ENCODE data around the gene GNLY. TPM values are rescaled to one million over a fixed set of nuclear protein-coding genes. Genes with fewer than 3 reads are reported as not detected.

Gene GNLY
- polyA plus RNA-seq, 1 of the 3 experiments (the other 2 are of a cell fraction), result not detected

DNA sequence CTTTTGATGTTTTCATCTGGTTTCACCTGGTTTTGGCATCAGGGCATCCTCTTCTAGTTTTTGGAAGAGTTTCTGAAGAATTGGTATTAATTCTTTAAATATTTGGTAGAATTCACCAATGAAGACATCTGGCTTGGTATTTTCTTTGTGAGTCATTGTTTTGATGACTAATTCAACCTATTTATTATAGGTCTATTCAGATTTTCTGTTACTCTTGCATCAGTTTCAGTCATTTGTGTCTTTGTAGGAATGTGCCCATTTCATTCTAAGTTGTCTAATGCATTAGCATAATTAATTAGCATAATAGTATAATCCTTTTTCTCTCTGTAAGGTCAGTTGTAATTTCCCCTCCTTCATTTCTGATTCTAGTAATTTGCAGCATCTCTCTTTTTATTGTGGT lies 8.0 kb downstream of the GNLY start (continued):
- TF ChIP-seq, protein P1, sequence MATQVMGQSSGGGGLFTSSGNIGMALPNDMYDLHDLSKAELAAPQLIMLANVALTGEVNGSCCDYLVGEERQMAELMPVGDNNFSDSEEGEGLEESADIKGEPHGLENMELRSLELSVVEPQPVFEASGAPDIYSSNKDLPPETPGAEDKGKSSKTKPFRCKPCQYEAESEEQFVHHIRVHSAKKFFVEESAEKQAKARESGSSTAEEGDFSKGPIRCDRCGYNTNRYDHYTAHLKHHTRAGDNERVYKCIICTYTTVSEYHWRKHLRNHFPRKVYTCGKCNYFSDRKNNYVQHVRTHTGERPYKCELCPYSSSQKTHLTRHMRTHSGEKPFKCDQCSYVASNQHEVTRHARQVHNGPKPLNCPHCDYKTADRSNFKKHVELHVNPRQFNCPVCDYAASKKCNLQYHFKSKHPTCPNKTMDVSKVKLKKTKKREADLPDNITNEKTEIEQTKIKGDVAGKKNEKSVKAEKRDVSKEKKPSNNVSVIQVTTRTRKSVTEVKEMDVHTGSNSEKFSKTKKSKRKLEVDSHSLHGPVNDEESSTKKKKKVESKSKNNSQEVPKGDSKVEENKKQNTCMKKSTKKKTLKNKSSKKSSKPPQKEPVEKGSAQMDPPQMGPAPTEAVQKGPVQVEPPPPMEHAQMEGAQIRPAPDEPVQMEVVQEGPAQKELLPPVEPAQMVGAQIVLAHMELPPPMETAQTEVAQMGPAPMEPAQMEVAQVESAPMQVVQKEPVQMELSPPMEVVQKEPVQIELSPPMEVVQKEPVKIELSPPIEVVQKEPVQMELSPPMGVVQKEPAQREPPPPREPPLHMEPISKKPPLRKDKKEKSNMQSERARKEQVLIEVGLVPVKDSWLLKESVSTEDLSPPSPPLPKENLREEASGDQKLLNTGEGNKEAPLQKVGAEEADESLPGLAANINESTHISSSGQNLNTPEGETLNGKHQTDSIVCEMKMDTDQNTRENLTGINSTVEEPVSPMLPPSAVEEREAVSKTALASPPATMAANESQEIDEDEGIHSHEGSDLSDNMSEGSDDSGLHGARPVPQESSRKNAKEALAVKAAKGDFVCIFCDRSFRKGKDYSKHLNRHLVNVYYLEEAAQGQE (IDR thresholded peaks at IDR 0.05; ENCODE audit: low read depth, low read length), result no peak
- TF ChIP-seq JUND (IDR thresholded peaks at IDR 0.05), result peak; percentile 92
- no peak for TF ChIP-seq RFX5 (IDR thresholded peaks at IDR 0.05; ENCODE audit: low read length)
- peak in 1 of 2 experiments; percentile 57; a peak in 1 of 4 replicates for TF ChIP-seq EP300 (IDR thresholded peaks at IDR 0.05; ENCODE audit: borderline replicate concordance in 1 of 2, low read depth in 1 of 2, low read length in 1 of 2)
- TF ChIP-seq, protein P2, sequence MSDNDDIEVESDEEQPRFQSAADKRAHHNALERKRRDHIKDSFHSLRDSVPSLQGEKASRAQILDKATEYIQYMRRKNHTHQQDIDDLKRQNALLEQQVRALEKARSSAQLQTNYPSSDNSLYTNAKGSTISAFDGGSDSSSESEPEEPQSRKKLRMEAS (IDR thresholded peaks at IDR 0.05; ENCODE audit: low read depth), result no peak
- TF ChIP-seq FOXM1 (IDR thresholded peaks at IDR 0.05; ENCODE audit: low read depth), result no peak
- TF ChIP-seq POLR2AphosphoS5 (IDR thresholded peaks at IDR 0.05; ENCODE audit: low read depth, low read length), result peak; percentile 22; the same call in 1 of the 2 replicates
- TF ChIP-seq, protein P3, sequence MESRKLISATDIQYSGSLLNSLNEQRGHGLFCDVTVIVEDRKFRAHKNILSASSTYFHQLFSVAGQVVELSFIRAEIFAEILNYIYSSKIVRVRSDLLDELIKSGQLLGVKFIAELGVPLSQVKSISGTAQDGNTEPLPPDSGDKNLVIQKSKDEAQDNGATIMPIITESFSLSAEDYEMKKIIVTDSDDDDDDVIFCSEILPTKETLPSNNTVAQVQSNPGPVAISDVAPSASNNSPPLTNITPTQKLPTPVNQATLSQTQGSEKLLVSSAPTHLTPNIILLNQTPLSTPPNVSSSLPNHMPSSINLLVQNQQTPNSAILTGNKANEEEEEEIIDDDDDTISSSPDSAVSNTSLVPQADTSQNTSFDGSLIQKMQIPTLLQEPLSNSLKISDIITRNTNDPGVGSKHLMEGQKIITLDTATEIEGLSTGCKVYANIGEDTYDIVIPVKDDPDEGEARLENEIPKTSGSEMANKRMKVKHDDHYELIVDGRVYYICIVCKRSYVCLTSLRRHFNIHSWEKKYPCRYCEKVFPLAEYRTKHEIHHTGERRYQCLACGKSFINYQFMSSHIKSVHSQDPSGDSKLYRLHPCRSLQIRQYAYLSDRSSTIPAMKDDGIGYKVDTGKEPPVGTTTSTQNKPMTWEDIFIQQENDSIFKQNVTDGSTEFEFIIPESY (IDR thresholded peaks at IDR 0.05; ENCODE audit: borderline replicate concordance, low read depth), result no peak
- TF ChIP-seq GABPA (IDR thresholded peaks at IDR 0.05; ENCODE audit: low read depth), result no peak
- TF ChIP-seq TAF1 (IDR thresholded peaks at IDR 0.05; ENCODE audit: borderline replicate concordance, low read depth, low read length), result no peak
- peak; percentile 95 for TF ChIP-seq FOSL2 (IDR thresholded peaks at IDR 0.05; ENCODE audit: borderline replicate concordance, low read depth)
- TF ChIP-seq RCOR1 (IDR thresholded peaks at IDR 0.05; ENCODE audit: low read length), result no peak
- TF ChIP-seq, protein P4, sequence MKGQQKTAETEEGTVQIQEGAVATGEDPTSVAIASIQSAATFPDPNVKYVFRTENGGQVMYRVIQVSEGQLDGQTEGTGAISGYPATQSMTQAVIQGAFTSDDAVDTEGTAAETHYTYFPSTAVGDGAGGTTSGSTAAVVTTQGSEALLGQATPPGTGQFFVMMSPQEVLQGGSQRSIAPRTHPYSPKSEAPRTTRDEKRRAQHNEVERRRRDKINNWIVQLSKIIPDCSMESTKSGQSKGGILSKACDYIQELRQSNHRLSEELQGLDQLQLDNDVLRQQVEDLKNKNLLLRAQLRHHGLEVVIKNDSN (IDR thresholded peaks at IDR 0.05; ENCODE audit: borderline replicate concordance, low read depth), result no peak

DNA sequence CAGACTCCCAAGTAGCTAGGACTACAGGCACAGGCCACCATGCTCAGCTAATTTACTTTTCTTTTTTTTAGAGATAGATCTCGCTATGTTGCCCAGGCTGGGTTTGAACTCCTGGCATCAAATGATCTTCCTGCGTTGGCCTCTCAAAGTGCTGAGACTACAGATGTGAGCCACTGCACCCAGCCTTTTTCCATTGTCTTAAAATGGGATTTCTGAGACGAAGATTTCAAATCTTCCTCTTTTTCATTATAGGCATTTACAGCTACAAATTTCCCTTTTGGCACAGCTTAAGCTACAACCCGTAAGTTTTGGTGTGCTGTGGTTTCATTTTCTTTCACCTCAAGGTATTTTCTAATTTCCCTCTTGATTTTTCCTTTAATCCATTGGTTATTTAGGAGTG lies 8.6 kb downstream of the GNLY start:
- peak overlapping the region in 1 of 2 experiments; percentile 56; a peak in 2 of 4 replicates for H3K27ac ChIP-seq (ENCODE audit: low read depth in 2 of 2, low read length in 1 of 2)
- H3K9me3 ChIP-seq, result no peaks in the 10 kb centered on the region
- H4K20me1 ChIP-seq (ENCODE audit: insufficient read depth), result no peaks in the 10 kb centered on the region
- no peaks in the 10 kb centered on the region for H3K79me2 ChIP-seq (ENCODE audit: insufficient read depth)
- peaks cover 15% of the 10 kb centered on the region for H3F3A ChIP-seq (replicated peaks; ENCODE audit: insufficient read depth)
- ChIA-PET POLR2A (no interaction called here), CTCF (interaction anchor here (0.6 to 3.6 kb wide), 3 partner anchors 15 to 250 kb away, joined by 3 to 12 read pairs (median 5); no protein-coding TSS in a partner anchor)
- no peak for DNase-seq
- no peak overlapping the region for H2AFZ ChIP-seq (ENCODE audit: low read depth)
- H3K4me2 ChIP-seq, result peak overlapping the region; percentile 17; the same call in 1 of the 2 replicates
- peaks cover 0 to 11% of the 10 kb centered on the region in 2 experiments; a peak in 2 of 4 replicates for H3K4me1 ChIP-seq (ENCODE audit: control insufficient read depth in 1 of 2, insufficient read depth in 2 of 2, low read depth in 1 of 2, low read length in 1 of 2)
- H3K9me2 ChIP-seq, result no peaks in the 10 kb centered on the region
- H3K36me3 ChIP-seq (replicated peaks in 1 of 2; ENCODE audit: control insufficient read depth in 1 of 2, insufficient read depth in 2 of 2, low read length in 1 of 2), result no peaks in the 10 kb centered on the region
- H3K9ac ChIP-seq, result no peak overlapping the region
- no peaks in the 10 kb centered on the region for H3K27me3 ChIP-seq (ENCODE audit: insufficient read depth)
- TF ChIP-seq FOXM1 (IDR thresholded peaks at IDR 0.05; ENCODE audit: low read depth), result no peak
- no peak for TF ChIP-seq JUND (IDR thresholded peaks at IDR 0.05)
- no peak for TF ChIP-seq TEAD4 (IDR thresholded peaks at IDR 0.05; ENCODE audit: borderline replicate concordance, insufficient read depth)
- WGBS (ENCODE audit: low lambda C conversion rate), result 85% methylated on average over 4 of the region's 4 CpGs
- H3K4me3 ChIP-seq (ENCODE audit: low read depth in 2 of 2, low read length in 1 of 2), result no peak overlapping the region
